Pulmonary artery endothelial cell (primary cell): ENCODE results near the gene ARHGEF4. TPM values are rescaled to one million over a fixed set of nuclear protein-coding genes. Genes with fewer than 3 reads are reported as not detected.
"Not testable (repeated sequence)": the region's sequence is repeated elsewhere in the genome, so short reads cannot be mapped to it uniquely, and the experiment has no call there.

ENCODE experiments used
- DNase-seq: peaks from one replicate; pipeline ENCODE4 v3.0.0-alpha.2; 2011; ENCODE audit warnings: low read depth, low spot score
- total RNA-seq: library from RNA; depleted of rRNA; stranded (reverse); fragments of >200 nt; gene quantifications from 2 replicates; pipeline ENCODE4 v1.2.3, GENCODE V29; 2014

ARHGEF4 gene
- total RNA-seq, 1 donor from 2014 or later, result not detected

- no peak for DNase-seq
Observed at GRCh38 chr2:130966149-130966774, 129.5 kb downstream of the ARHGEF4 start.

GRCh38 chr2:130966775-130967490 is 130.2 kb downstream of the ARHGEF4 start:
- no peak for DNase-seq

GRCh38 chr2:130972410-130972809 is 135.7 kb downstream of the ARHGEF4 start:
- DNase-seq, result no peak

- no peak for DNase-seq
Observed at GRCh38 chr2:130975729-130976128, 139.0 kb downstream of the ARHGEF4 start.

GRCh38 chr2:130976591-130977237 is 140.0 kb downstream of the ARHGEF4 start:
- no peak for DNase-seq

GRCh38 chr2:130977461-130978050 is 140.8 kb downstream of the ARHGEF4 start:
- no peak for DNase-seq

GRCh38 chr2:130981667-130982066 is 145.0 kb downstream of the ARHGEF4 start:
- DNase-seq, result no peak

GRCh38 chr2:130985206-130985780 is 148.6 kb downstream of the ARHGEF4 start:
- no peak for DNase-seq

GRCh38 chr2:130985831-130986649 is 149.3 kb downstream of the ARHGEF4 start:
- no peak for DNase-seq

- DNase-seq, result no peak
Observed at GRCh38 chr2:130986890-130987493, 150.3 kb downstream of the ARHGEF4 start.

- DNase-seq, result no peak
Observed at GRCh38 chr2:130987519-130988425, 151.1 kb downstream of the ARHGEF4 start.

GRCh38 chr2:130991446-130991845 is 154.7 kb downstream of the ARHGEF4 start:
- not testable (repeated sequence) for DNase-seq

- not testable (repeated sequence) for DNase-seq
Observed at GRCh38 chr2:130992003-130992402, 155.3 kb downstream of the ARHGEF4 start.

GRCh38 chr2:130996691-130997090 is 160.0 kb downstream of the ARHGEF4 start:
- no peak for DNase-seq

GRCh38 chr2:130997198-130997597 is 160.5 kb downstream of the ARHGEF4 start:
- DNase-seq, result no peak

GRCh38 chr2:130998561-130998960 is 161.8 kb downstream of the ARHGEF4 start:
- no peak for DNase-seq

GRCh38 chr2:131004446-131005209 is 167.9 kb downstream of the ARHGEF4 start:
- no peak for DNase-seq

GRCh38 chr2:131005216-131005935 is 168.7 kb downstream of the ARHGEF4 start:
- DNase-seq, result no peak
